22Rv1 (cell line): Measurements from ENCODE around the gene GREM1.

Experiments used
- ZFX ChIP-seq: fragments of 450-650 bp; IDR thresholded peaks from 2 replicates; pipeline ENCODE4 v1.6.1; 2017; ENCODE audit warnings: antibody characterized with exemption, borderline replicate concordance
- TF ChIP-seq, protein P1 (sequence below): fragments of 450-650 bp; IDR thresholded peaks from 2 replicates; pipeline ENCODE4 v1.5.1; 2017; ENCODE audit warnings: mild to moderate bottlenecking

DNA sequence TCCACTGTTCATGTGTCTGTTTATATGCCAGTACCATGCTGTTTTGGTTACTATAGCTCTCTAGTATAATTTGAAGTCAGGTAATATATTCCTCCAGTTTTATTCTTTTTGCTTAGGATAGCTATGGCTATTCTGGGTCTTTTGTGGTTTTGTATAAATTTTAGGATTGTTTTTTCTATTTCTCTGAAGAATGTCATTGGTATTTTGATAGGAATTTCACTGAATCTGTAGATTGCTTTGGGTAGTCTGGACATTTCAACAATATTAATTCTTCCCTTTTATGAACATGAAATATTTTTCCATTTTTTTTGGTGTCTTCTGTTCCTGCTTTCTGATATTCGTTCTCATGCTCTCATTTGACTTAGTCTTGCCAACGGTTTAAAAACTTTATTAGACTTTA lies 39.6 kb downstream of the GREM1 start:
- TF ChIP-seq, protein P1, sequence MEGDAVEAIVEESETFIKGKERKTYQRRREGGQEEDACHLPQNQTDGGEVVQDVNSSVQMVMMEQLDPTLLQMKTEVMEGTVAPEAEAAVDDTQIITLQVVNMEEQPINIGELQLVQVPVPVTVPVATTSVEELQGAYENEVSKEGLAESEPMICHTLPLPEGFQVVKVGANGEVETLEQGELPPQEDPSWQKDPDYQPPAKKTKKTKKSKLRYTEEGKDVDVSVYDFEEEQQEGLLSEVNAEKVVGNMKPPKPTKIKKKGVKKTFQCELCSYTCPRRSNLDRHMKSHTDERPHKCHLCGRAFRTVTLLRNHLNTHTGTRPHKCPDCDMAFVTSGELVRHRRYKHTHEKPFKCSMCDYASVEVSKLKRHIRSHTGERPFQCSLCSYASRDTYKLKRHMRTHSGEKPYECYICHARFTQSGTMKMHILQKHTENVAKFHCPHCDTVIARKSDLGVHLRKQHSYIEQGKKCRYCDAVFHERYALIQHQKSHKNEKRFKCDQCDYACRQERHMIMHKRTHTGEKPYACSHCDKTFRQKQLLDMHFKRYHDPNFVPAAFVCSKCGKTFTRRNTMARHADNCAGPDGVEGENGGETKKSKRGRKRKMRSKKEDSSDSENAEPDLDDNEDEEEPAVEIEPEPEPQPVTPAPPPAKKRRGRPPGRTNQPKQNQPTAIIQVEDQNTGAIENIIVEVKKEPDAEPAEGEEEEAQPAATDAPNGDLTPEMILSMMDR, result no peak
- TF ChIP-seq ZFX, result no peak
